Mucosa of gallbladder (tissue), 1 donor: ENCODE results near the gene POR. TPM values are rescaled to one million over a fixed set of nuclear protein-coding genes. Genes with fewer than 3 reads are reported as not detected.
"Not testable (repeated sequence)": the region's sequence is repeated elsewhere in the genome, so short reads cannot be mapped to it uniquely, and the experiment has no call there.

Experiments used
- DNase-seq: peaks from one replicate; pipeline ENCODE4 v3.0.0-alpha.2; 2020; ENCODE audit warnings: low spot score
- total RNA-seq: library from RNA; stranded (reverse); gene quantifications from one replicate; pipeline ENCODE4 v1.2.1, GENCODE V29; 2021
- donor health status: DM: no; HTN: no; CAD: no.

Gene POR
- total RNA-seq, 1 donor from 2014 or later: 195 TPM

- DNase-seq: no peak
Measured at GRCh38 chr7:75989500-75990388, 74.8 kb downstream of the POR start.

- DNase-seq: no peak
Measured at GRCh38 chr7:75991531-75992082, 76.7 kb downstream of the POR start.

GRCh38 chr7:75992083-75992755 lies 77.3 kb downstream of the POR start:
- no peak for DNase-seq

- peak; percentile 59 for DNase-seq
Measured at GRCh38 chr7:75993689-75994387, 78.9 kb downstream of the POR start.

DNA sequence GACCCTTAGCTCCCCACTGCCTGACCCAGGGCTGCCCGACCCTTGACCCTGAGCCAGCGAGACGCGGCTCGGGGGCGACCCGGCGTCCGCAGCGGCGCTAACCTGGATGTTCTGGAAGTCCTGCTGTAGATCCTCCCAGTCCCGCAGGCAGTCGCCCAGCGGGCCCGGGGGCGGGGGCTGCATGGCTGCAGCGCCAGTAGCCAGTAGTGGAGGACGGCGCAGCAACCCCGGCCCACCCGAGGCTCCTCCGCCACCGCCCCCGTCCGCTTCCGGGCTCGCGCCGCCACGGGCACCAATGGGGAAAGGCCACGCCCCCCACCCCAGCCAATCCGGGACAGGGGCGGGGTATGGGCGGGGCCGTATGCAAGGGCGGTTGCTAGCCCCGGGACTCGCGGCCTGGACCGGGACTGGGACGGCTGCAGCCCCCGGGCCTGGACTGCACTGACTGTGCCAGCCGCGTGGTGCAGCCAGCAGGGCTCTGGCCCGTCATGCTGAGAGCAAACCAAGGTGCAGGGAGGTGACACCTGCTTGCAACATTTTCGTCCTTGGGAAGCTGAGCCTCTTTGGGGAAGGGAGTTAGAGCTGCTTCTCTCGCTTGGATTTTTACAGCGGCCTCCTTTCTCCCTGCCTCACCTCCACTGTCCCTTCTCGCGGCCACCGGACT lies 79.6 kb downstream of the POR start, which contains the start of gene TMEM120A:
Gene TMEM120A (minus strand): TSS at position 208 of the 664 bp plus-strand sequence. CDS start 25 bp downstream, at position 183.
- peak; percentile 95 for DNase-seq

DNA sequence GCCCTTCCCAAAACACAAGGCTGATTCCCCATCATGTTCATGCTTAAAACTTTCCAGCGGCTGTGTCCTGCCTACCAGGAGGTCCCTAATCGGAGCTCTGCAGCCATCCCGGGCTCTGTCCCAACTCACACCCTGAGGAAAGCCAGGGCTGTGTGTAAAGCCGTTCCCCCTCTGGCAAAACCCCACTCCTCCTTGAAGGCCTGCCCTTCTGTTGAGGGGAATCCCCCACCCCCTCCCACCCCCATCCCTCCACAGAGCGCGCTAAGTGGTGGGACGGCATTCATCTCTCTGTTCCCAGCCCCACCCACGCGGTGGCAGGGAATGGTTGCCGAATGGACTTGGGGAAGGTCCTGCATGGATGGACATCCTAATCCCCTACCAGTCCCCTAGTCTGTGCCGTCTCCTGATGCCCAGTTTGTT lies 80.1 kb downstream of the POR start:
- DNase-seq: no peak

GRCh38 chr7:75995996-75996395 lies 81.0 kb downstream of the POR start:
- DNase-seq: no peak

DNA sequence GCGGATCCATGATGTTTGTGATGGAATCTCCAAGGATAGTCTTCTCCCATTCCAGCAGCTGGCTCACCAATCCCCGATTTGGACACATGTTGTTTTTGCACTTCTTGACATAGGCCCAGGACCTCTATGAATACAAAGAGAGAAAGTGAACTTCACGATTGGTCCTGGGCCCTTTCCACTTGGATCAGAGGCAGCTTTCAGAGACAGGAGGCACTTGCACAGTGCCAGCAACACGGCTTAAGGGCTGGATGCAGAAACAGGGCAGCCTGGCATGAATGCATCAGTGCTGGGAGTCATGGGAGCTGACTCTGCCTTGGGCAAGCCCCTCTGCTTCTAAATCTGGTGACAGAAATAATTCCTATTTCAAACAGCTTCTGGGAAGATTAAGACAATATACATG lies 81.5 kb downstream of the POR start:
- DNase-seq: no peak

GRCh38 chr7:75998038-75998437 lies 83.1 kb downstream of the POR start:
- no peak for DNase-seq

- no peak for DNase-seq
Measured at GRCh38 chr7:76000566-76000965, 85.6 kb downstream of the POR start.

DNA sequence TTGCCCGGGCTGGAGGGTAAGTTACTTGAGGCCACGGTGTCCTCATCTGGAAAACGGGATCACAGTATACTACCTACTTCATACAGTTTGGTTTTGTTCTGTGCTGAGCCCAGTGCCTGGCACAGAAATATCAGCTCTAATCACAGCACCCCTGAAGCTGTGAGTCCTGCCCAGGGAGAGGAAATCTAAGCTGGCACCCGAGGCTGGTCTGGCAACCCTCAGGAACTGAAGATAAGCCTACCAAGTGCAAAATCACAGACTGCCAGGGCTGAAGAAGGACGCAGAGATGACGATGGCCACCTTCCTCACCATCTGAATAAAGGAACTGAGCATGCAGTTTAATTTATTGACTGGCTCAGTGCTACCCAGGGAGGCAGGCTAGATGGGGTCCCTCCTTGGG lies 87.2 kb downstream of the POR start:
- DNase-seq: no peak

- no peak for DNase-seq
Measured at GRCh38 chr7:76002822-76003221, 87.9 kb downstream of the POR start.

DNA sequence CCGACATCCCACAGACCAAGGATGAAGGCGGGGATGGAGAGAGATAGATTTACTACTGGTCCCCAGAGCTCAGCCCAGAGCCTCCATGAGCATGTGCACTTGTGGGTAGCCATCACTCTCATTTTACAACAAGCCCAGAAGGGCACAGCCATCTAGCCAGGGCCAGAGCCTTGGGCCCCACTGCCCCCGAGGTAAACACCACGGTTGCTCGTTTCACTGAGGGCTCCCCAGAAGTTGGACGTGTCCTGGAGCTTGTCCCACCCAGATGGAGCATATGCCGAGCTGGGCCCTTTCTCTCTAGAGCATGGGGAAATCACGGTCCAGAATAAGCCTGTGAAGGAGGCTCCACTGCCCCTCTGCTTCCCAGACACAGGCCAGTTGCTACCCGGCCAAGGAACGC lies 88.4 kb downstream of the POR start:
- no peak for DNase-seq

GRCh38 chr7:76005004-76005403 lies 90.0 kb downstream of the POR start:
- not testable (repeated sequence) for DNase-seq

GRCh38 chr7:76008156-76008687 lies 93.3 kb downstream of the POR start:
- DNase-seq: no peak

DNA sequence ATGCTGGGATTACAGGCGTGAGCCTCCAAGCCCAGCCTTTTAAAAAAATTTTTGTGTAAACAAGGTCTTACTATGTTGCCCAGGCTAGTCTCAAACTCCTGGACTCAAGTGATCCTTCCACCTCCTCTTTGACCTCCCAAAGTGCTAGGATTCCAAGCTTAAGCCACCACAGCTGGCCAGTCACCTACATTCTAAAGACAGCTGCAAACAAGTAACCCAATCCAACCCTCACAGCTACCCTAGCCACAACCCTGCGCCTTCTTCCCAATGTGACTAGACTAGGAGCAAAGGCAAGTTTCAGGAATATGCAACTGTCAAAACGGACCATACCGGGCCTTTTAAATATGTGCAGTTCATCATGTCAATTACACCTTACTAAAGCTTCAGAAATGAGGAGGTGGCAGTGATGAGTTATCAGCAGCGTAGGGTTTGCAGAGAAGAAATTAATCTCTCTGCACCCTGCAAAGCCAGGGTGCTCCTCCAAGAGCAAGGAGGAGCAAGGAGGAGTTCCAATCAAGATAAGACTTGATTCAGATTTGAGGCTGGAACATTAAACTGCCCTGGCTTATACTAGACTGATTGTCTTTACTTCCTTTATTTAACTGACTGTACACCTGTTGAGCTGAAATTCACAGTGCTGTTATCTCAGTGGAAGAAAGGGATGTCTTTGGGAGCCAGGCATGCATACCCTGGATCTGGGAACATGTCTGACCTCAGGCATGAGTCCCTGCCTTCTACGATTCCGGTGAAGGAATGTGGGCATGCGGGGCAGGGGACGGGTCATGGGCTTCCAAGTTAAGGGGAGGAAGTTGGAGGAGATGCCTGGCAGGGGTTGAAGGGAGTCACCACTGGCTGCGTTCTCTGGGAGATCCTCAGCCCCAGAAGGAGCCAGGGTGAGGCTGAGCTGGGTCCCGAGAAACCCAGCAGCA lies 95.0 kb downstream of the POR start:
- DNase-seq: no peak

DNA sequence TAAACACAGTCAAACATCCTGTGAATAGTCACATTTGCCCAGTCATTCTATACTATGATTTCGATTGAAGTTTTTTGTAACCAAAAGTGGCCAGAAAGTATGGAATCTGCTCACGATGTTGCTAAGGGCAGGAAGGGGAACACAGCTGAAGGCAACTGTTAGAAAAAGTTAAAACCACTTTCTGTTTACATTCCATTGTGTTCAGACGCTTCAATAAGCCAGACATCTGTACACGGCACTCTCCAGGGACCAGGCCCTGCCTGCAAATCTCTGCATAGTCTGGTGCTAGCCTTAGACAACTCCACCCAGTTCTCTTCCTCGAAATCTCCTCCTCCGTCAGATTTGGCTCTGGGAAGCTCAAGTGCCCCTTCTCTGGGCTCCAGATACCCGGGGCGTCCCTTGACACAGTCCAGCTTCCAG lies 96.5 kb downstream of the POR start:
- DNase-seq: peak; percentile 55

DNA sequence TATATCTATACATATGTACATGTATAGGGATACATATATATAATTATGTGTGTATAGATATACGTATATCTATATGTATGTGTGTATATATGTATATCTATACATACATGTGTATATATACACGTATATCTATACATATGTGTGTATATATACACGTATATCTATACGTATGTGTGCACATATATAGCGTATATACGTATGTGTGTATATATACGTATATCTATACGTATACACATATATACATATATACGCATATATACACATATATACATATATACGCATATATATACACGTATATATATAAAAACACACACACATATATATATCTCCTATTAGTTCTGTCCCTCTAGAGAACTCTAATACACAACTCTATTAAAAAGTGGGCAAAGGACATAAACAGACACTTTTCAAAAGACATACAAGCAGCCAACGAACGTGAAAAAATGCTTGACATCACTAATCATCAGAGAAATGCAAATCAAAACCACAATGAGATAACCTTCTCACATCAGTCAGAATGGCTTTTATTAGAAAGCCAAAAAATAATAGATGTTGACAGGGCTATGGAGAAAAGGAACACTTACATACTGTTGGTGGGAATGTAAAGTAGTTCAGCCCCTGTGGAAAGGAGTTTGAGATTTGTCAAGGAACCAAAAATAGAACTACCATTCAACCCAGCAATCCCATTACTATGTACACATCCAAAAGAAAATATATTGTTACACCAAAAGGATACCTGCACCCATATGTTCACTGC lies 101.4 kb downstream of the POR start:
- no peak for DNase-seq

DNA sequence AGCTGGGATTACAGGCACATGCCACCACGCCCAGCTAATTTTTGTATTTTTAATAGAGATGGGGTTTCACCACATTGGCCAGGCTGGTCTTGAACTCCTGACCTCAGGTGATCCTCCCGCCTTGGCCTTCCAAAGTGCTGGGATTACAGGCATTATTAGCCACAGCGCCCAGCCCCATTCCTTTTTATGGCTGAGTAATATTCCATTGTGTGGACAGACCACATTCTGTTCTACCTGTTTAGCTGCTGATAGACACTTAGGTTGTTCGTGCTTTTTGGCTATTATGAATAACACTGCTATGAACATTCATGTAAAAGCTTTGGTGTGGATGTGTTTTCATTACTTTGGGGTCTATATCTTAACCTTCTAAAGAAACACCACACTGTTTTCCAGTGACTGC lies 103.6 kb downstream of the POR start:
- DNase-seq: not testable (repeated sequence)
